HG02588 (cell line): Measurements from ENCODE around the gene CTBP2.
"Not testable (repeated sequence)": the region's sequence is repeated elsewhere in the genome, so short reads cannot be mapped to it uniquely, and the experiment has no call there.

ENCODE experiments used
- ATAC-seq: cut with Tn5 transposase; IDR thresholded peaks from one replicate; pipeline ENCODE4 v1.9.1; 2021; ENCODE audit warnings: mild to moderate bottlenecking, moderate library complexity; ENCODE audit not compliant: unreplicated experiment

Gene CTBP2

GRCh38 chr10:125160856-125161706 is 718 bp upstream of the CTBP2 start:
- no peak for ATAC-seq

- no peak for ATAC-seq
Observed at GRCh38 chr10:125159486-125159931, 854 bp downstream of the CTBP2 start.

DNA sequence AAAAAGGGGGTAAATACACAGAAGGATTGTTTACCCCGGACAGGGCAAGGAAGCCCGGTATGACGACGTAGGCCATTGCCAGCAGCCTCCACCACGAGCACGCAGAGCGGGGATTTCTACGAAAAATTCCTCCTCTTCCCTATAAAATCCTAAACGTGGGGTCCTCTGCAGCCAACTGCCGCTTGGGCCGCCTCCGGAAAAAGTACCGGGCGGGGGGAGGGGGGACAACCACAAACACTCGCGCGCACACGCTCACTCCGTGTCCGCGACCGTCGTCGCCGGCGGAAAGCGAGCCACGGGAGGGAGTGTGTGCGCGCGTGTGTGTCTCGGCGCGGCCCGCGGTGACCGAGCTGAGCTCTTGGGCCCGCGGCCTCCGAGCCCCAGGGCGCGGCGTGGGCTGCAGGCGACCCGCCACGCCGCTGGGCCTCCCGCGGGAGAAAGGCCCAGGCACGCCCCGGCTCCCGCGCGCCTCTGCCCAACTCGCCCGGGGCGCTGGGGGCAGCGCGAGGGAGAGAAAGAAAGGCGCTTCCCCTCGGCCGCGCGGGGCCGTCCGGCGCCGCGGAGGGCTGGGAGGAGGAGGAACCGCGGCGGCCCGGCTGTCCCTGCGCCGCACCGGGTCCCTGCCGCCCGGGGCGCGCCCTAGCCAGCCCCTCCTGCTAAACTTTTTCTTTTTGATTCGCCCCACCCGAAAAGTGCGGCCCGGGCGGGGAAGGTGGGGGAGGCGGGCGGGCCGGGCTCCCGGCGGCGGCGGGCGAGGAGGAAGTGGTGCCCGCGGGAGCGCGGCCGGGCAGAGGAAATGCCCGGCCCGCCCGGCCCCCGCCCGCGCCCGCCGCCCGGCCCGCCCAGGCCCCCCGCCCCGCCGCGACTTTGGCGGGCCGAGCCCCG is 1.5 kb downstream of the CTBP2 start:
- ATAC-seq = no peak

GRCh38 chr10:125158275-125158600 is 2.1 kb downstream of the CTBP2 start:
- no peak for ATAC-seq

DNA sequence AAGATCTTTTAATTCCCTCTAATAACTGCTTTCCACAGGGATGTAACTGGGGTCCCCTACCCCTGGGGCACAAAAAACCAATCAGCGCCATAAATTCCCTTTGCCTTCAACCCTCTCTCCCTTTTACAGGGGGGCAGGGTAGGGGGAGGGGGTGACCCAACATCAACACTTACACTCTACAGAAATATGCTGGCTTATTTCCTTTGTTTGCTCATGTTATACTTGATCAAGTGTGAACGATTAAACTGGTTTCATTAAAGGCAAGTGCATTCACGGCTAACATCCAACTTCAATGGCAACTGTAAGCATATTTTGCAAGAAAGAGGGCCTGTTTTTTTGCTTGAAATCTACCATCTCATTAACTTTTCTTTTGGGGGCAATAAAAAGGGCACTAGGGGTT is 2.9 kb downstream of the CTBP2 start:
- ATAC-seq = no peak

- no peak for ATAC-seq
Observed at GRCh38 chr10:125156739-125157480, 3.5 kb downstream of the CTBP2 start.

- no peak for ATAC-seq
Observed at GRCh38 chr10:125156196-125156595, 4.2 kb downstream of the CTBP2 start.

DNA sequence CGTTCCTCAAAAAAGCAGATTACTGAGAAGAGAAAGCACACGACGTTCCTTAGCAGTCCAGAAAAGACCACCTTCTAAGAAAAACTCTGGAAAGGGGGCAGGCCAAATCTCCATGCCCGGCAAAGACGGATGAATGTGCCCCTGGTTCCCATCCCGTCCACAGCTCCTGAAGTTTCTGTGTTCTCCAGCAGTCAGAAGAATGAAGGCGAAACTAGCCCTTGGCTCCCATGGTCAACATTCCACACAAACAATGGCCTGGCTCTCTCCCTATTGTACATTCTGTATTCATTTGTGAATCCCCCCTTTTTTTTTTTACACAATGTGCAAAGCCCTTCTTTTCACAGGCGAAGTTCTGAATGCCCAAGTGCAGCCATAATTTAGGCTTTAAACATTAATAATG is 5.3 kb downstream of the CTBP2 start:
- ATAC-seq = no peak

DNA sequence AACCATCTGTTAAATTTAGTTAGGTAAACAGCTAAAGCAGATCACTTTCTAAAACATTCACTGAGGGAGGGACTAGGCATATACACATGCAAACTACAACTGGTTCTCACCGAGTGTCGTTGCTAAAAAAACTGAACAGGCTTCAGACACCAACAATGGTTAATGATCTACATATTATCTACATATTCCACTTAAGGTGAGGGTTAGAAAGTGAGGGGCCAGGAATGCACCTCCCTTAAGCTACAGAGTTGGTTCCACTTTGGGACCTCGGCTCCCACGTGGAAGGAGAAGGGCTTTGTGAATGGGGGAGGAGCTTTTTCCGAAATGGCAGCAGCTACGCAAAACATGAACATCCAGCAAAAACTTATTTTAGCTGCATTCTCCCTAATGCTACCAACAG is 5.8 kb downstream of the CTBP2 start:
- no peak for ATAC-seq

DNA sequence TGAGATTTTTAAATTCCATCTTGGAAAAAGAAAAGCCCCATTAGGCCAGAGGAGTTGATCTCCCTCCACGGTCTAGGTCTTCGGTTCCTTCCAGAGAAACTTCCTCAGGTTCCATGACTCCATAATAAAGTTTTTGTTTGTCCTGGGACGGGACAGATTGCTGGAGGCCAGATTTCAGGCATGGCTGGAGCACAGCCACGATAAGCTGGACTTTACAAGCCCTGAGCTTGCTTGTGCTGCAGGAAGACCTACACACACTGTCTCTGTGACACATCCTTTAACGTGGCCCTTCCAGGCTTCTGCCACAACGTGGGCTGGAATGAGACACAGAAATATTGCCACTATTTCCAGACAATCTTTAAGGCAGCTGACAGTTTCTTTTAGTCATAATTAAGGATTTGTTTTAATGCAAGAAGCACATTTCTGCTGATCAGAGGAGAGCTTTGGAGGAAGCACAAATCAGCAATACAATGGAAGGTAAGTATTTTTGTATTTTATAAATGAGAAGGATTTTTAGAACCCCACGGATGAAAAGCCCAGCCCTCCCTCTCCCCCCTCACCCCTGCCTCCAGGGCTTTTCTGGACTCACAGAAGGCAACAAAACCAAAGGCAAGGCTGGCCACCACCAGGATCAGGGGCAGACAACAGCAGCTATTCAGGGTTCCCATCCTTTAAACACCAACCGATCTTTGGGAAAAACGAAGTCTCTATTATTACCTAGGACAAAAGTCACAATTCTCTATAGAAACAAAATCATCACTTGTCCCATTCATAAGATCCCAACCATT is 6.5 kb downstream of the CTBP2 start:
- ATAC-seq = no peak

- no peak for ATAC-seq
Observed at GRCh38 chr10:125152450-125153368, 7.7 kb downstream of the CTBP2 start.

DNA sequence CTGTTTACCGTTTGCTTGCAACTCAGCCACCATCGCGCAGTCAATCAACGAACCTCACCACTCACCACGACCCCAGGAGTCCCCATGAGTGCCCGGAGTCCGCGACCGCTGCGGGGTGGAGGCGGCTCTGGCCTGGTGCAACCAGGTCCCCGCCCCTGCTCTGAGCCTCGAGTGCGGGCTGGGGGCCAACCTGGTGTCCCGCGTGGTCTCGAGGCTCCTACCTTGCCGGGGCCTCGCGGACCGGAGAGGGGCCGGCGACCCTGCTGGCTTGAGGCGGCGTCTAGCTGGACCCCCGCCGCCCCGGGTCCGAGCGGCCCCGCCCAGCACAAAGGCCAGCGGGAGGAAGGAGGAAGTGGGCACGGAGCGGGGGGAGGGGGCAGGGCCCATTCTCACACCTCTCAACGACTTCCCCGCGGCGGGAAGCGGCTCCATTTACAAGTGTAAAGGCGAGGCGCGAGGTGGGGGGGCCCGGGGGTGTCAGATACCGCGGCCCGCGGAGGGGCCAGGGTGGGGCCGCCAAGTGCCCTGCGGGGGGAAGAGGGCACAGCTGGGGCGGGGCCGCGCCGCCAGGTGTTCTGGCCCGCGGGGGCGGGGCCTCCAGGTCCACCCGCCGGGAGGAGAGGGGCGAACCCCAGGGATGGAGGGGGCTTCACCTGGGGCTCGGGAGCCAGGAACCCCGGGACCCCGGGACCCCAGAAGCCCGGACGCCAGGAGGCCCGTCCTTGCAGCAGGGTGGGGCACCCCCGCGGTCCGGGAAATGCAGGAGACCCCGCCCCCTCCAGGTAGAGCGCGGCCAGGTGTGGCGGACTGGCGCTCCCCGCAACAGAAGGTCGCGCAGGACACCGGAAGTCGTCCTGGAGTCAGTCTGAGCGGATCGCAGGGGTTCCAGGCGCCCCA is 8.6 kb downstream of the CTBP2 start:
- no peak for ATAC-seq

DNA sequence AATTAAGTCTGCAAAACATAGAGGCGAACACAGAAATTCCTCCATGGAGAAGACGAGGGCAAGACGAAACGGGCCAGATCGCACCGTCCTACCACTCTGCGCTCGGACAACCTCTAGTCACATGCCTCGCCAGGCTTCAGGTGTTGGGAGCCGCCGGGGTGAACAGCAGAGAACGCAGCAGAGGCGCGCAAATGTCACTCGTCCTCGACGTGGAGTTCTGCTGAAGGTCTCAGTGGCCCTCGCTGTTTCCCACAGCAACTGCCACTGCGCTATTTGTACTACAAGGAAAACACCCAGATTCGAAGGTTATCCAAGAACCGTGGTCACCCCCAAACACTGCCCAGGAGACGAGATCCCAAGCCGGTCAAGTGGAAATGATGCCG is 9.2 kb downstream of the CTBP2 start:
- ATAC-seq = no peak

DNA sequence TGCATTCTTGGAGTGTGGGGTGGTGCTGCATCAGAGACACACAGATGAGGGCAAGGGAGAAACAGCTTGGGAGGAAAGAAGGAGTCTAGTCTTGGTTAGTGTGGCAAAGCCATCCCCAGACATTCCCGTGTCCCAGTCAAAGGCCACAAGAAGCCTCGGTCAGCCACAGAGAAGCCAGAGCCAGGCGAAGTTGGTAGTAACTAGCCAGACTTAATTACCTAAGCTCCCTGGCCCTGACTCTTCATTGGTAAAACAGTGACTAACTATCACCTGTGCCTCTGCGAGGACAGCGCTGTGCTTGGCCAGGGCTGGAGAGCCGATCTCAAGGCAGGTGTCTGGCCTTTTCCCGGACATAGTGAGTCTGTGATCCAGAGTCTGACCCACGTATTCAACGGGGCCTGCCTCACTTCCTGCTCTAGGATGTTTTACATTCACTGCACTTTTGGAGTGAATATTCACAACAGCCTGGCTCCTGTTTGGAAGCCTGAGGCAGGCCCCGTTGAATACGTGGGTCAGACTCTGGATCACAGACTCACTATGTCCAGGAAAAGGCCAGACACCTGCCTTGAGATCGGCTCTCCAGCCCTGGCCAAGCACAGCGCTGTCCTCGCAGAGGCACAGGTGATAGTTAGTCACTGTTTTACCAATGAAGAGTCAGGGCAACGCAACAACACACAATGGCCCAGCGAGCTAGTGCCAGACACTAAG is 9.8 kb downstream of the CTBP2 start:
- ATAC-seq = not testable (repeated sequence)

GRCh38 chr10:125149680-125150047 is 10.7 kb downstream of the CTBP2 start:
- no peak for ATAC-seq

DNA sequence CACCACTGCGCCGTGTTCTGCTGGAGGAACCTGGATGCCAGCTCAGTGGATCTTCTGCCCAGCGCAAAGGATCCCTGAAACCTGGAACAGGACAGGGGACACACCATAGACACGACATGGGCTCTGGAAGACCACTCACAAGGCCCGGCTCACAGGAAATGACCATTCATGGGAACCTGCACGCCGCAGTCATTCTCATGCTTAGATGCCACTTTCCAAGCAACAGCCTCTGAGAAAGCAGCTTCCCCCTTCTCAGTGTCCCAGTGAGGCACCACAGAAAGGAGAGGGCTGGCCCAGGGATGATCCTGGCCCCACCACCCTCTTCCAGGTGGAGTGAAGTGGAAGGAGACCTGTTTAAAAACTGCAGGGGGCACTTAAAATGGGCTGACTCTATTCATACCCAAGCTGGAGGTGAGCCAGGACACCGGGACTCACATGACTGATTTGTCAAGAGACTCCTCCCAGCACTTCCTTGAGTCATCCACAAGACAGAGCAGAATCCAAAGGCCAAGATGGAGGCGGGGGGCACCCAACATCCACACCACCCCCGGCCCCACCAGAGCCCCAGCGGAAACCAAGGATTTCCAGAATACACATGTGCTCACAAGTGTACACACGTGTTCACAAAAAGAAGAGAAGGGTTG is 11.2 kb downstream of the CTBP2 start:
- ATAC-seq = no peak

DNA sequence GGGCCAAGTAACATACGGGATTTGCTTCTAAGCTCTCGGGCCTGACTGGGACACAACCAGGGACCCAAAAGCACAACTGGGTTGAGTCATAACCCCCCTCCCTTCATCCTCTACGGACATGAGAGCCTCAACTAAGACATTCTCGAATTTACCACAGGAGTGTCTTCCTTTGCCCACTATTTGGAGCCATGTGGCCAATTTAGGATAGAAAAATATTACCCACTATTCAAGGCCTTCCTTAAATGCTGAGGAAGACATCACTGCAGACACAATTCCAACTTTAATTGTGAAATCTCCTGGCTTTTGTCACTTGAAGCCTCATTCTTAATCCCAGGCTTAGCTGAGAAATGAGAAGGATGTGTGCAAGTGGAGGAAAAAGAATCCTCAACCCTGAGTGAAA is 11.8 kb downstream of the CTBP2 start:
- ATAC-seq = no peak
